Stomach (tissue), 9 donors: ENCODE results near the gene MARCHF3. TPM values are rescaled to one million over a fixed set of nuclear protein-coding genes. Genes with fewer than 3 reads are reported as not detected.

Experiments
- DNase-seq, 2 donors: peaks; one replicate each; pipeline versions ENCODE4 v3.0.0 to v3.0.0-alpha.2; 2013 to 2019
- H3K27ac ChIP-seq, 5 donors: fragments of 200-600 bp in 4 of 5; sonication (generic) in 4 of 5; one replicate each; pipeline ENCODE4 v1.5.1; 2013 to 2019; ENCODE audit warnings: mild to moderate bottlenecking in 1 of 5, moderate library complexity in 1 of 5
- H3K27me3 ChIP-seq, 3 donors: fragments of 200-600 bp; sonication (generic); one replicate each; pipeline ENCODE4 v1.5.1; 2017 to 2019; ENCODE audit warnings: mixed run types in 1 of 3
- H3K36me3 ChIP-seq, 4 donors: fragments of 200-600 bp; sonication (generic); 1 replicate in 3 of 4; 2 replicates in 1 of 4; pipeline ENCODE4 v1.5.1; 2016 to 2019
- H3K4me1 ChIP-seq, 4 donors: fragments of 200-600 bp; sonication (generic); one replicate each; pipeline ENCODE4 v1.5.1; 2016 to 2019
- H3K4me3 ChIP-seq, 4 donors: fragments of 200-600 bp; sonication (generic) in 3 of 4; one replicate each; pipeline ENCODE4 v1.5.1; 2016 to 2019; ENCODE audit warnings: mild to moderate bottlenecking in 1 of 4
- H3K9me3 ChIP-seq, 4 donors: fragments of 200-600 bp; sonication (generic); one replicate each; pipeline ENCODE4 v1.5.1; 2016 to 2019
- EP300 ChIP-seq: sonication (generic); formaldehyde crosslinking; IDR thresholded peaks from one replicate; pipeline ENCODE4 v1.6.1; 2017; ENCODE audit warnings: antibody characterized with exemption
- POLR2A ChIP-seq, 4 donors: fragments of 450-650 bp; IDR thresholded peaks; one replicate each; pipeline ENCODE4 v1.6.1; 2016; ENCODE audit warnings: antibody characterized with exemption in 4 of 4, control low read depth in 2 of 4, mild to moderate bottlenecking in 1 of 4, moderate library complexity in 1 of 4
- POLR2AphosphoS5 ChIP-seq, 3 donors: sonication (generic); formaldehyde crosslinking; IDR thresholded peaks; one replicate each; pipeline ENCODE4 v1.6.1; 2016; ENCODE audit warnings: antibody characterized with exemption in 3 of 3
- WGBS, 5 donors: extraction: QIAGEN DNeasy Blood & Tissue Kit in 3 of 5; methylation state at CpG; one replicate each; pipeline versions ENCODE4 v1.1.5 to v1.1.7; 2013 to 2018; 5-methylcytosine and 5-hydroxymethylcytosine counted together
- intact Hi-C: fragments of 100-400 bp; cut with DNase I; formaldehyde crosslinking; loops from one replicate; pipeline ENCODE4 v1.15.1; 2023; ENCODE audit warnings: low total_unique reads
- polyA plus RNA-seq, 3 donors: library from polyadenylated mRNA; stranded (reverse); fragments of 200-250 nt; gene quantifications; one replicate each; pipeline ENCODE4 v1.2.3, GENCODE V29; 2013
- total RNA-seq, 5 donors: library from RNA; depleted of rRNA; stranded (reverse); fragments of >200 nt; gene quantifications; one replicate each; pipeline versions ENCODE4 v1.1.0 to v1.2.3, GENCODE V29; 2014 to 2016
- TF ChIP-seq, protein P1 (sequence below), 7 experiments: fragments of 450-650 bp in 4 of 7; fragments of 200-600 bp in 3 of 7; sonication (generic) in 3 of 7; IDR thresholded peaks; one replicate each; pipeline ENCODE4 v1.5.1; 2016 to 2019; ENCODE audit warnings: antibody characterized with exemption in 7 of 7, control low read depth in 2 of 7, mild to moderate bottlenecking in 1 of 7
- donor health status: healthy with polysubstance abuse.
- donor health status: Bipolar disorder and iron deficiency.
- donor health status: healthy.

MARCHF3 gene
- total and polyA plus RNA-seq, 8 donors, result 1.1 to 11.9 (median 2.6) TPM; not detected in 1

- no peaks in the 10 kb centered on the region for H3K27me3 ChIP-seq
- no peak overlapping the region for H3K4me3 ChIP-seq
- peak in 1 of 2 donors; percentile 42 for DNase-seq
- H3K36me3 ChIP-seq, result peaks cover 0 to 18% (median 7%) of the 10 kb centered on the region in 4 donors
- H3K4me1 ChIP-seq, result no peaks in the 10 kb centered on the region
- H3K9me3 ChIP-seq, result no peaks in the 10 kb centered on the region
- no peak overlapping the region for H3K27ac ChIP-seq
- WGBS, 5 donors, result 68 to 83% (median 81%) methylated on average over 7 of the region's 7 CpGs
- TF ChIP-seq, protein P1, sequence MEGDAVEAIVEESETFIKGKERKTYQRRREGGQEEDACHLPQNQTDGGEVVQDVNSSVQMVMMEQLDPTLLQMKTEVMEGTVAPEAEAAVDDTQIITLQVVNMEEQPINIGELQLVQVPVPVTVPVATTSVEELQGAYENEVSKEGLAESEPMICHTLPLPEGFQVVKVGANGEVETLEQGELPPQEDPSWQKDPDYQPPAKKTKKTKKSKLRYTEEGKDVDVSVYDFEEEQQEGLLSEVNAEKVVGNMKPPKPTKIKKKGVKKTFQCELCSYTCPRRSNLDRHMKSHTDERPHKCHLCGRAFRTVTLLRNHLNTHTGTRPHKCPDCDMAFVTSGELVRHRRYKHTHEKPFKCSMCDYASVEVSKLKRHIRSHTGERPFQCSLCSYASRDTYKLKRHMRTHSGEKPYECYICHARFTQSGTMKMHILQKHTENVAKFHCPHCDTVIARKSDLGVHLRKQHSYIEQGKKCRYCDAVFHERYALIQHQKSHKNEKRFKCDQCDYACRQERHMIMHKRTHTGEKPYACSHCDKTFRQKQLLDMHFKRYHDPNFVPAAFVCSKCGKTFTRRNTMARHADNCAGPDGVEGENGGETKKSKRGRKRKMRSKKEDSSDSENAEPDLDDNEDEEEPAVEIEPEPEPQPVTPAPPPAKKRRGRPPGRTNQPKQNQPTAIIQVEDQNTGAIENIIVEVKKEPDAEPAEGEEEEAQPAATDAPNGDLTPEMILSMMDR (IDR thresholded peaks at IDR 0.05), result peak in 2 of 7 experiments; percentile 18 to 28
- TF ChIP-seq POLR2AphosphoS5 (IDR thresholded peaks at IDR 0.05), result no peak
- intact Hi-C loops, result loop anchor here (10.0 kb wide), 1 partner anchor 477 kb away; no protein-coding TSS in a partner anchor
Measured at GRCh38 chr5:126837906-126838539, 192.3 kb downstream of the MARCHF3 start.

DNA sequence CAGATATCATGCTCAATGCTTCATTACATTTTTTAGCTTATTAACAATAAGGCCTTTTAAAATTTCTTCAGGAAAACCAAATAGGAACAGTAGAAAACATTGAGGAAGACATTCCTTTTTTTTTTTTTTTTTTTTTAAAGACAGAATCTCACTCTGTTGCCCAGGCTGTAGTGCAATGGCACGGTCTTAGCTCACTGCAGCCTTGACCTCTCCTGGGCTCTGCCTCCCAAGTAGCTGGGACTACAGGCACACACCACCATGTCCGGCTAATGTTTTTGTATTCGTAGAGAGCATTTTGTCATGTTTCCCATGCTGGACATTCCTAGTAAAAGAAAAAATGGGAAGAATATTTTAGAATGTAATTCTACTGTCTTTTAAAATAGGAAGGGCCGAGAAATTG is 193.1 kb downstream of the MARCHF3 start:
- peaks cover 0 to 18% (median 11%) of the 10 kb centered on the region in 4 donors for H3K36me3 ChIP-seq
- H3K4me1 ChIP-seq, result no peaks in the 10 kb centered on the region
- no peak overlapping the region for H3K4me3 ChIP-seq
- no peaks in the 10 kb centered on the region for H3K27me3 ChIP-seq
- 96 to 98% (median 97%) methylated on average over 4 of the region's 4 CpGs for WGBS, 5 donors
- H3K27ac ChIP-seq, result no peak overlapping the region
- intact Hi-C loops, result loop anchor here (10.0 kb wide), 1 partner anchor 478 kb away; no protein-coding TSS in a partner anchor
- H3K9me3 ChIP-seq, result no peaks in the 10 kb centered on the region
- DNase-seq, result no peak
- TF ChIP-seq, protein P1 (IDR thresholded peaks at IDR 0.05), result no peak
- TF ChIP-seq POLR2AphosphoS5 (IDR thresholded peaks at IDR 0.05) (no peak), EP300 (no peak), POLR2A (IDR thresholded peaks at IDR 0.05) (no peak)

GRCh38 chr5:126836778-126837177 is 193.6 kb downstream of the MARCHF3 start:
- WGBS, 5 donors, result 91 to 95% (median 92%) methylated on average over 2 of the region's 2 CpGs
- no peak for TF ChIP-seq POLR2A (IDR thresholded peaks at IDR 0.05)
- TF ChIP-seq EP300, result no peak
- TF ChIP-seq POLR2AphosphoS5 (IDR thresholded peaks at IDR 0.05), result no peak
- TF ChIP-seq, protein P1 (IDR thresholded peaks at IDR 0.05), result no peak
- H3K36me3 ChIP-seq, result peaks cover 0 to 18% (median 11%) of the 10 kb centered on the region in 4 donors
- no peak overlapping the region for H3K27ac ChIP-seq
- H3K9me3 ChIP-seq, result no peaks in the 10 kb centered on the region
- no peaks in the 10 kb centered on the region for H3K27me3 ChIP-seq
- intact Hi-C loops, result loop anchor here (10.0 kb wide), 1 partner anchor 478 kb away; no protein-coding TSS in a partner anchor
- no peak for DNase-seq
- no peak overlapping the region for H3K4me3 ChIP-seq
- no peaks in the 10 kb centered on the region for H3K4me1 ChIP-seq

DNA sequence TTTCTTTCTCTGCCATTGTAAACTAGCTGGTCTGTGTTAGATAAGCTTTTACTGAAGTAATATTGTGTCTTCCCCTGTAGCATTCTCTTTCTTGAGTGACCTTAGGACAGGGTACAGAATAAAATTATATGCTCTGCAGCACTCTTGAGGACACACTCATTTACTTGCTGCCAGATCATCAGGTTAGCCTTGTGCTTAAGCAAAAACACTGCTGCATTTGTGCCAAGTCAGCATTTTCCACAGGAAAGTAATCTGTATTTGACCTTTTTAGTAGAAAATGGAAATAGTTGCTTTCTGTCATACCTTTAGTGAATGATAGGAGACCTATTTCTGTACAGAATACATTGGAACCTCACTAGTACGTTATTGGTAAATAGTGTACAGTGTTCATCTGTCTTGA is 199.2 kb downstream of the MARCHF3 start:
- Histone ChIP-seq H3K9me3 (no peaks in the 10 kb centered on the region), H3K4me3 (no peak overlapping the region), H3K4me1 (no peaks in the 10 kb centered on the region), H3K27me3 (no peaks in the 10 kb centered on the region), H3K36me3 (peaks cover 0 to 53% (median 40%) of the 10 kb centered on the region in 4 donors), H3K27ac (no peak overlapping the region)
- 84 to 96% (median 88%) methylated on average over 1 of the region's 1 CpG for WGBS, 5 donors
- DNase-seq, result no peak
- intact Hi-C loops, result loop anchor here (10.0 kb wide), 1 partner anchor 484 kb away; no protein-coding TSS in a partner anchor
- TF ChIP-seq EP300 (no peak), POLR2AphosphoS5 (IDR thresholded peaks at IDR 0.05) (no peak), POLR2A (IDR thresholded peaks at IDR 0.05) (no peak)
- TF ChIP-seq, protein P1 (IDR thresholded peaks at IDR 0.05), result no peak
